ENCODE measurements around the gene METTL1. TPM values are rescaled to one million over a fixed set of nuclear protein-coding genes. Genes with fewer than 3 reads are reported as not detected.

The METTL1 gene
- total and polyA plus RNA-seq, 11 donors, result 0.95 to 28.5 (median 7.9) TPM

DNA sequence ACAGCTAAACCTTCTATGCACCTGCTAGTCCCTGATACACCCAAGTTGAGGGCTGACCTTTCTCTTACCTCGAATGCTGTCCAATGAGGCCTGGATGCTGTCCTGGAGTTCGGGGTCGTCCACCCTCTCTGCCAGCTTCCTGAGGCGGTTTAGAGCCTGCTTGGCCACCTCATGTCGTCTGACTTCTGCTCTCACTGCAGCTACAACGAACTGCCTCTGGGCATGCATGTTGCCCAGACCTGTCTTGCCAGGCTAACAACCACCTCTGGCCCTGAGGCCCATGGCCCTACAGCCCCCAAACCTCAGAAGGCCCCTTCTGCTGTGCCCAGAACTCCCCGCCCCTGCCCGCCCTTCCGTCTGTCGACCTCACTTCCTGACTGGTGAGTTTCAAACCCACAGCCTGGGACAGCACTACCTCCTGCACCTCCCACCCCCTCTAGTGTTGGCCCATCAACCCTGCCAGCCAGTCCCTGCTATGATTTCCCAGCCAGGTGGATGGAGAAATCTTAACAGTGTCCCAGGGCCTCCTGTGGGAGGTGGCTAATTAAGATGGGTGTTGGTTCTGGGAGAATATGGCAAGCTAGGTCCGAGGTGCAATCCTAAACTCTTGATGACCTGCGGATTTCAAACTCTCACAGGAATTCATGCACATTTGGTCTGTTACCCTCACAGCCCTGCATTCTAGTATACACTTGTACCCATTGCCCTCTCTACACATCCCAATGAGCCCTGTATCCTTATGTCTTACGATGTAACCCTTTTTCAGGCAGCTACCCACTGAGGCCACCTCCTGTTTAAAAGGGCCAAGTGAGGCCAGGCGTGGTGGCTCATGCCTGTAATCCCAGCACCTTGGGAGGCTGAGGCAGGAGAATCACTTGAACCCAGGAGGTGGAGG, 29.8 kb downstream of the METTL1 start:
- no peak for TF ChIP-seq POLR2A (IDR thresholded peaks at IDR 0.05)
- TF ChIP-seq, protein P1, sequence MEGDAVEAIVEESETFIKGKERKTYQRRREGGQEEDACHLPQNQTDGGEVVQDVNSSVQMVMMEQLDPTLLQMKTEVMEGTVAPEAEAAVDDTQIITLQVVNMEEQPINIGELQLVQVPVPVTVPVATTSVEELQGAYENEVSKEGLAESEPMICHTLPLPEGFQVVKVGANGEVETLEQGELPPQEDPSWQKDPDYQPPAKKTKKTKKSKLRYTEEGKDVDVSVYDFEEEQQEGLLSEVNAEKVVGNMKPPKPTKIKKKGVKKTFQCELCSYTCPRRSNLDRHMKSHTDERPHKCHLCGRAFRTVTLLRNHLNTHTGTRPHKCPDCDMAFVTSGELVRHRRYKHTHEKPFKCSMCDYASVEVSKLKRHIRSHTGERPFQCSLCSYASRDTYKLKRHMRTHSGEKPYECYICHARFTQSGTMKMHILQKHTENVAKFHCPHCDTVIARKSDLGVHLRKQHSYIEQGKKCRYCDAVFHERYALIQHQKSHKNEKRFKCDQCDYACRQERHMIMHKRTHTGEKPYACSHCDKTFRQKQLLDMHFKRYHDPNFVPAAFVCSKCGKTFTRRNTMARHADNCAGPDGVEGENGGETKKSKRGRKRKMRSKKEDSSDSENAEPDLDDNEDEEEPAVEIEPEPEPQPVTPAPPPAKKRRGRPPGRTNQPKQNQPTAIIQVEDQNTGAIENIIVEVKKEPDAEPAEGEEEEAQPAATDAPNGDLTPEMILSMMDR (IDR thresholded peaks at IDR 0.05), result no peak
- DNase-seq (peak in 1 of 5 donors; percentile 51), ATAC-seq (no peak)
- Histone ChIP-seq H3K36me3 (peaks cover 0 to 11% (median 8%) of the 10 kb centered on the region in 9 donors), H3K9me3 (no peaks in the 10 kb centered on the region), H3K27ac (peak overlapping the region in 9 of 12 donors; percentile 43 to 75 (median 60)), H3K4me3 (peak overlapping the region in 7 of 12 donors; percentile 16 to 63 (median 25)), H3K4me1 (peaks cover 7 to 66% (median 24%) of the 10 kb centered on the region in 12 donors), H3K27me3 (peaks cover 12 to 43% (median 22%) of the 10 kb centered on the region in 9 donors)
- intact Hi-C loops (cut with DNase I), result no loop called here
- WGBS, 4 donors, result 50 to 61% (median 52%) methylated on average over 12 to 14 of the region's 14 CpGs

DNA sequence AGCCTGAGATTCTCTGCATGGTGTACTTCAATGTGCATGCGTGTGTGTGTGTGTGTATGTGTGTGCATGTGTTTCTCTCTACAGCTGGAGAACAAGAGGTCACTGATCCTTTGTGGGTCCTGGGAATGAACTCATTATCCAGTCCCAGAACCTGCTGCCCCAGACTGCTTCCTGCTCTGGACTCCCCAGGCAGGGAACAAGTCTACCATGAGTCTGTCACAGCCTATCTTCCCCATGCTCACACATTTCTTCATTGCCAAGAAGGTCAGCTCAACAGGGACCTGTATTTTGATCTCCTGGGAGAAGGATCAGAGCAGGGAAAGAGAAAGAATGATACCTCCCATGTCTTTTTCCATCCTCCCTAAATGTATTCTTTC, 30.5 kb downstream of the METTL1 start:
- H3K4me3 ChIP-seq, result peak overlapping the region in 6 of 12 donors; percentile 16 to 63 (median 26)
- no peak for ATAC-seq

DNA sequence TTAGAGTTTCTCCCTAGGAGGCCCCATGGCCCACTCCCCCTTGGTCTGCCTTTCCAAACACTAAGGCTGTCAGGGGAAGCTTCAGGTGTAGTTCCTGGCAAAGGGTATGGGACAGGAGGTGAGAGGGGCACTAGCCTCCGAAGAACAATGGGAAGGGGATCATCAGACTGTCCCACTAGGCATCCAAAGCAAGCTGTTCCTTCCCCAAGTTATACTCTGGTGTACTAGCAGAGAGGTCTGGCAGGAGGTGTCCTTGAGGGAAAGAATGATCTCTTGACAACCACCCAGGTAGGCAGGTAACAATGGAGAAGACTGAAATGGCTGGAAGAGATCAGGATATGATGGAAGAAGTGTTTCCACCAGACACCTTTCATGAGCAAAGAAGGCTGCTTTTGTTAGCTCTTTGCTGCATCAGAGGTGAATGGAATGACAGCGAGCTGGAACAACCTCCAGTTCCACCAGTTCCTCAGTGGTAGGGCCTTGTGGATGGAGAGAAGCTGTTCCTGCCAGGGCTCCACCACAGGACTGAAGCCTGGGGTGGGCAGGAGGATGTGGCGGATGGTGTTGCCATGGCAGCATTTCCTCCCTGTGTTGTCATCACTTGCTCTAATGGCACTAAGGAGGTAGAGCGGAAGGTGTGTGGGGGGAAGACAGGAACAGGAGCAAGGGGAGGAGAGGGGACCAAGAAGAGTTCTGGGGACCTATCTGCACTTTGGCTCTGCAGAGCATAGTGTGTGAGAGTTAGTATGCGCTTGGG, 31.1 kb downstream of the METTL1 start:
- Histone ChIP-seq H3K27ac (peak overlapping the region in 9 of 12 donors; percentile 19 to 77 (median 53)), H3K27me3 (peaks cover 17 to 56% (median 31%) of the 10 kb centered on the region in 9 donors), H3K9me3 (no peaks in the 10 kb centered on the region), H3K36me3 (no peaks in the 10 kb centered on the region), H3K4me1 (peaks cover 7 to 75% (median 32%) of the 10 kb centered on the region in 12 donors), H3K4me3 (peak overlapping the region in 5 of 12 donors; percentile 4 to 63 (median 43))
- DNase-seq, result peak in 1 of 5 donors; percentile 50
- intact Hi-C loops (cut with DNase I), result no loop called here
- 46 to 57% (median 55%) methylated on average over 5 of the region's 5 CpGs for WGBS, 4 donors
- TF ChIP-seq, protein P1 (IDR thresholded peaks at IDR 0.05), result no peak
- TF ChIP-seq POLR2A (IDR thresholded peaks at IDR 0.05), result no peak
- no peak for ATAC-seq

More for the DNA sequence above, 30.5 kb downstream of the METTL1 start:
- Histone ChIP-seq H3K9me3 (no peaks in the 10 kb centered on the region), H3K27me3 (peaks cover 15 to 50% (median 29%) of the 10 kb centered on the region in 9 donors), H3K36me3 (peaks cover 0 to 4% (median 2%) of the 10 kb centered on the region in 9 donors), H3K4me1 (peaks cover 7 to 73% (median 31%) of the 10 kb centered on the region in 12 donors), H3K27ac (peak overlapping the region in 7 of 12 donors; percentile 19 to 77 (median 60))
- peak in 1 of 5 donors; percentile 55 for DNase-seq
- 58 to 69% (median 66%) methylated on average over 1 of the region's 1 CpG for WGBS, 4 donors
- intact Hi-C loops (cut with DNase I), result no loop called here
- TF ChIP-seq, protein P1 (IDR thresholded peaks at IDR 0.05), result no peak
- TF ChIP-seq POLR2A (IDR thresholded peaks at IDR 0.05), result no peak

All from heart left ventricle (tissue), 16 donors.